ENCODE data around the gene TUT4. TPM values are rescaled to one million over a fixed set of nuclear protein-coding genes. Genes with fewer than 3 reads are reported as not detected.

Gene TUT4
- total and polyA plus RNA-seq, 2 experiments from 2014 or later = 69.9 to 116 TPM

GRCh38 chr1:52585474-52585873 is 32.6 kb upstream of the TUT4 start:
- H3K27ac Mint-ChIP-seq = no peak overlapping the region
- H4K20me1 ChIP-seq (replicated peaks; ENCODE audit: insufficient read depth) = no peaks in the 10 kb centered on the region

More at GRCh38 chr1:52585474-52585873, 32.6 kb upstream of the TUT4 start:
- H3F3A ChIP-seq (replicated peaks; ENCODE audit: low read depth) = no peaks in the 10 kb centered on the region
- ATAC-seq = no peak
- no peaks in the 10 kb centered on the region for H3K27me3 ChIP-seq (ENCODE audit: insufficient read depth)
- peaks cover 7% of the 10 kb centered on the region; the same call in 1 of the 2 replicates for H3K4me1 ChIP-seq (ENCODE audit: insufficient read depth)
- TF ChIP-seq STAT1 (IDR thresholded peaks at IDR 0.05; ENCODE audit: unreplicated experiment) (no peak), ZNF462 (CRISPR knock-in tag; IDR thresholded peaks at IDR 0.05) (no peak), REST (IDR thresholded peaks at IDR 0.05; ENCODE audit: unreplicated experiment) (no peak), EZH2 (IDR thresholded peaks at IDR 0.05; ENCODE audit: low read depth, unreplicated experiment) (no peak), CREB1 (CRISPR knock-in tag; IDR thresholded peaks at IDR 0.05; ENCODE audit: low read depth) (no peak)
- no peaks in the 10 kb centered on the region for H3K36me3 ChIP-seq (ENCODE audit: insufficient read depth)
- no peak for DNase-seq (ENCODE audit: low spot score)
- no peaks in the 10 kb centered on the region for H3K36me3 Mint-ChIP-seq (ENCODE audit: low read depth)
- H3K4me2 ChIP-seq = no peak overlapping the region
- no peak overlapping the region for H3K4me3 Mint-ChIP-seq
- H3K27ac ChIP-seq (ENCODE audit: low read depth) = no peak overlapping the region
- H3K79me2 ChIP-seq (replicated peaks; ENCODE audit: insufficient read depth) = no peaks in the 10 kb centered on the region
- no peaks in the 10 kb centered on the region for H3K9me3 Mint-ChIP-seq
- peaks cover 15% of the 10 kb centered on the region for H3K4me1 Mint-ChIP-seq
- peaks cover 6% of the 10 kb centered on the region for H3K27me3 Mint-ChIP-seq (ENCODE audit: insufficient read depth, low read depth, poor library complexity)
- no peaks in the 10 kb centered on the region; the same call in 1 of the 2 replicates for H3K9me2 ChIP-seq (ENCODE audit: insufficient read depth)
- no peak overlapping the region for H3K4me3 ChIP-seq
- no peak overlapping the region for H2AFZ ChIP-seq

Measured in GM23338 (cell line).